ENCODE data around the gene MDP1.
"Not testable (repeated sequence)": the region's sequence is repeated elsewhere in the genome, so short reads cannot be mapped to it uniquely, and the experiment has no call there.

The MDP1 gene

GRCh38 chr14:24256960-24257359 lies 41.1 kb upstream of the MDP1 start:
- no peaks in the 10 kb centered on the region for H3K4me1 Mint-ChIP-seq
- H3K4me3 Mint-ChIP-seq = no peak overlapping the region
- no peak for DNase-seq (ENCODE audit: low spot score in 2 of 2)
- no peak for ATAC-seq (replicated peaks; ENCODE audit: extremely low read depth, poor library complexity, severe bottlenecking)
- H3K36me3 Mint-ChIP-seq (ENCODE audit: insufficient read depth) = peaks cover 3% of the 10 kb centered on the region
- H3K27ac Mint-ChIP-seq (ENCODE audit: low read depth) = no peak overlapping the region
- no peaks in the 10 kb centered on the region for H3K27me3 Mint-ChIP-seq
- no peaks in the 10 kb centered on the region for H3K9me3 Mint-ChIP-seq

- peaks cover 3% of the 10 kb centered on the region for H3K36me3 Mint-ChIP-seq (ENCODE audit: insufficient read depth)
- no peaks in the 10 kb centered on the region for H3K4me1 Mint-ChIP-seq
- no peak overlapping the region for H3K4me3 Mint-ChIP-seq
- H3K27me3 Mint-ChIP-seq = no peaks in the 10 kb centered on the region
- ATAC-seq (replicated peaks; ENCODE audit: extremely low read depth, poor library complexity, severe bottlenecking) (no peak), DNase-seq (ENCODE audit: low spot score in 2 of 2) (no peak)
- H3K9me3 Mint-ChIP-seq = no peaks in the 10 kb centered on the region
- no peak overlapping the region for H3K27ac Mint-ChIP-seq (ENCODE audit: low read depth)
These were observed 40.3 kb upstream of the MDP1 start for GRCh38 chr14:24255931-24256711.

- Mint-ChIP-seq H3K4me1 (no peaks in the 10 kb centered on the region), H3K4me3 (no peak overlapping the region)
These were observed 39.6 kb upstream of the MDP1 start for GRCh38 chr14:24255438-24255837.

GRCh38 chr14:24254630-24255392 lies 38.9 kb upstream of the MDP1 start:
- Mint-ChIP-seq H3K27ac (ENCODE audit: low read depth) (no peak overlapping the region), H3K27me3 (no peaks in the 10 kb centered on the region), H3K4me3 (no peak overlapping the region), H3K9me3 (no peaks in the 10 kb centered on the region), H3K36me3 (ENCODE audit: insufficient read depth) (peaks cover 3% of the 10 kb centered on the region), H3K4me1 (no peaks in the 10 kb centered on the region)
- no peak for ATAC-seq (replicated peaks; ENCODE audit: extremely low read depth, poor library complexity, severe bottlenecking)
- no peak for DNase-seq (ENCODE audit: low spot score in 2 of 2)

More at GRCh38 chr14:24255438-24255837, 39.6 kb upstream of the MDP1 start:
- Mint-ChIP-seq H3K9me3 (no peaks in the 10 kb centered on the region), H3K36me3 (ENCODE audit: insufficient read depth) (peaks cover 3% of the 10 kb centered on the region), H3K27me3 (no peaks in the 10 kb centered on the region), H3K27ac (ENCODE audit: low read depth) (no peak overlapping the region)
- no peak for ATAC-seq (replicated peaks; ENCODE audit: extremely low read depth, poor library complexity, severe bottlenecking)
- DNase-seq (ENCODE audit: low spot score in 2 of 2) = no peak

GRCh38 chr14:24253936-24254335 lies 38.1 kb upstream of the MDP1 start:
- Mint-ChIP-seq H3K27me3 (no peaks in the 10 kb centered on the region), H3K36me3 (ENCODE audit: insufficient read depth) (peaks cover 5% of the 10 kb centered on the region), H3K4me3 (no peak overlapping the region), H3K27ac (ENCODE audit: low read depth) (no peak overlapping the region), H3K4me1 (no peaks in the 10 kb centered on the region), H3K9me3 (no peaks in the 10 kb centered on the region)
- ATAC-seq (replicated peaks; ENCODE audit: extremely low read depth, poor library complexity, severe bottlenecking) (no peak), DNase-seq (ENCODE audit: low spot score in 2 of 2) (no peak)

- DNase-seq (ENCODE audit: low spot score in 2 of 2) (no peak), ATAC-seq (replicated peaks; ENCODE audit: extremely low read depth, poor library complexity, severe bottlenecking) (no peak)
- Mint-ChIP-seq H3K4me3 (no peak overlapping the region), H3K4me1 (peaks cover 4% of the 10 kb centered on the region), H3K27ac (ENCODE audit: low read depth) (no peak overlapping the region), H3K36me3 (ENCODE audit: insufficient read depth) (peaks cover 5% of the 10 kb centered on the region), H3K9me3 (no peaks in the 10 kb centered on the region), H3K27me3 (no peaks in the 10 kb centered on the region)
These were observed 36.6 kb upstream of the MDP1 start for GRCh38 chr14:24252289-24253124.

GRCh38 chr14:24251880-24252288 lies 36.0 kb upstream of the MDP1 start:
- no peak overlapping the region for H3K27ac Mint-ChIP-seq (ENCODE audit: low read depth)
- H3K9me3 Mint-ChIP-seq = no peaks in the 10 kb centered on the region
- no peak for ATAC-seq (replicated peaks; ENCODE audit: extremely low read depth, poor library complexity, severe bottlenecking)
- no peak overlapping the region for H3K4me3 Mint-ChIP-seq
- peaks cover 4% of the 10 kb centered on the region for H3K36me3 Mint-ChIP-seq (ENCODE audit: insufficient read depth)
- peaks cover 11% of the 10 kb centered on the region for H3K4me1 Mint-ChIP-seq
- no peaks in the 10 kb centered on the region for H3K27me3 Mint-ChIP-seq
- no peak for DNase-seq (ENCODE audit: low spot score in 2 of 2)

GRCh38 chr14:24250354-24250753 lies 34.5 kb upstream of the MDP1 start:
- ATAC-seq (replicated peaks; ENCODE audit: extremely low read depth, poor library complexity, severe bottlenecking) = no peak
- no peaks in the 10 kb centered on the region for H3K9me3 Mint-ChIP-seq
- H3K36me3 Mint-ChIP-seq (ENCODE audit: insufficient read depth) = peaks cover 4% of the 10 kb centered on the region
- H3K27me3 Mint-ChIP-seq = no peaks in the 10 kb centered on the region
- peak overlapping the region; percentile 12 for H3K27ac Mint-ChIP-seq (ENCODE audit: low read depth)
- H3K4me1 Mint-ChIP-seq = peaks cover 14% of the 10 kb centered on the region
- no peak overlapping the region for H3K4me3 Mint-ChIP-seq
- no peak for DNase-seq (ENCODE audit: low spot score in 2 of 2)

GRCh38 chr14:24249230-24250021 lies 33.6 kb upstream of the MDP1 start:
- H3K27ac Mint-ChIP-seq (ENCODE audit: low read depth) = no peak overlapping the region
- ATAC-seq (replicated peaks; ENCODE audit: extremely low read depth, poor library complexity, severe bottlenecking) (no peak), DNase-seq (ENCODE audit: low spot score in 2 of 2) (no peak)
- H3K4me3 Mint-ChIP-seq = no peak overlapping the region
- no peaks in the 10 kb centered on the region for H3K9me3 Mint-ChIP-seq
- no peaks in the 10 kb centered on the region for H3K27me3 Mint-ChIP-seq
- peaks cover 2% of the 10 kb centered on the region for H3K36me3 Mint-ChIP-seq (ENCODE audit: insufficient read depth)
- H3K4me1 Mint-ChIP-seq = peaks cover 14% of the 10 kb centered on the region

- H3K36me3 Mint-ChIP-seq (ENCODE audit: insufficient read depth) = peaks cover 6% of the 10 kb centered on the region
- peaks cover 21% of the 10 kb centered on the region for H3K4me1 Mint-ChIP-seq
- H3K4me3 Mint-ChIP-seq = peak overlapping the region; percentile 53
- no peak for ATAC-seq (replicated peaks; ENCODE audit: extremely low read depth, poor library complexity, severe bottlenecking)
- no peak for DNase-seq (ENCODE audit: low spot score in 2 of 2)
- no peaks in the 10 kb centered on the region for H3K9me3 Mint-ChIP-seq
- H3K27me3 Mint-ChIP-seq = no peaks in the 10 kb centered on the region
- peak overlapping the region; percentile 82 for H3K27ac Mint-ChIP-seq (ENCODE audit: low read depth)
These were observed 31.6 kb upstream of the MDP1 start for GRCh38 chr14:24247422-24247821.

GRCh38 chr14:24246765-24247212 lies 30.9 kb upstream of the MDP1 start:
- peak in 1 of 2 donors; percentile 19 for DNase-seq (ENCODE audit: low spot score in 2 of 2)
- Mint-ChIP-seq H3K27ac (ENCODE audit: low read depth) (peak overlapping the region; percentile 82), H3K4me1 (peaks cover 21% of the 10 kb centered on the region), H3K27me3 (no peaks in the 10 kb centered on the region), H3K4me3 (peak overlapping the region; percentile 67), H3K9me3 (no peaks in the 10 kb centered on the region), H3K36me3 (ENCODE audit: insufficient read depth) (peaks cover 12% of the 10 kb centered on the region)
- ATAC-seq (replicated peaks; ENCODE audit: extremely low read depth, poor library complexity, severe bottlenecking) = no peak

GRCh38 chr14:24245350-24245749 lies 29.5 kb upstream of the MDP1 start:
- DNase-seq (ENCODE audit: low spot score in 2 of 2); ATAC-seq (replicated peaks; ENCODE audit: extremely low read depth, poor library complexity, severe bottlenecking); H3K27me3 Mint-ChIP-seq; H3K9me3 Mint-ChIP-seq: not testable (repeated sequence)
- H3K36me3 Mint-ChIP-seq (ENCODE audit: insufficient read depth) = peaks cover 22% of the 10 kb centered on the region
- peak overlapping the region; percentile 84 for H3K27ac Mint-ChIP-seq (ENCODE audit: low read depth)
- H3K4me1 Mint-ChIP-seq = peaks cover 29% of the 10 kb centered on the region
- H3K4me3 Mint-ChIP-seq = peak overlapping the region; percentile 67

Measured in central memory CD8-positive, alpha-beta T cell (primary cell).